NCI-H1092 treated with DMSO at 0.1 percent for 48 hours (cell line): ENCODE data around the gene MOB1B.
A peak's percentile ranks its signal among the peaks of the same experiment; 100 is the strongest.
"Not testable (repeated sequence)": the region's sequence is repeated elsewhere in the genome, so short reads cannot be mapped to it uniquely, and the experiment has no call there.

ENCODE experiments used
- DNase-seq: peaks from one replicate; lab custom pipeline; 2025; lab: John Stamatoyannopoulos, UW

MOB1B gene

DNA sequence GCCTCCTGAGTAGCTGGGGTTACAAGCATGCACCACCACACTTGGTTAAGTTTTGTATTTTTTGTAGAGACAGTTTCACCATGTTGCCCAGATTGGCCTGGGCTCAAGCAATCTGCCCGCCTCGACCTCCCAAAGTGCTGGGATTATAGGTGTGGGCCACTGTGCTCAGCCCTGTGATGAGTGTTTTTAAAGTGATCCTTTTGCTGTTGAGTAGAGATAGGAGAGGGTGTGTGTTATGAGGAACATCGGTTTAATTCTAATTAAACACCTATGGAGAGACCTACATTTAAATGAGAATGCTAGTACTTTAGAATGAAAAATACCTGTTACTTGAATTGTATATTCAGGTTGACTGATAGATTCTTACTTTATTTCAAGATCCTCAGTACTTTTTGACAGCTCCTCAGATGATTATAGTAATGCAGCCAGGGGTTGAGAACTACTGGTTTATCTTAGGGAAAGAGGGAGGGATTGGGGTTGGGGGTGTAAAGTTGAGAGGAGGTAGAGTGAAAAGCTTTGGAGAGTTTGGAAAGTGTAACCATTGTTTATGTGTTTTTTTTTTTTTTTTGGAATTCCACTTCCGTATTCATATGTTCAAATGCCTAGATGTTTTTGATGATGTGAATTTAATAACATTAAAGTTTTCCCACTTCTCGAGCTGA lies 54.5 kb downstream of the MOB1B start:
- DNase-seq: no peak

DNA sequence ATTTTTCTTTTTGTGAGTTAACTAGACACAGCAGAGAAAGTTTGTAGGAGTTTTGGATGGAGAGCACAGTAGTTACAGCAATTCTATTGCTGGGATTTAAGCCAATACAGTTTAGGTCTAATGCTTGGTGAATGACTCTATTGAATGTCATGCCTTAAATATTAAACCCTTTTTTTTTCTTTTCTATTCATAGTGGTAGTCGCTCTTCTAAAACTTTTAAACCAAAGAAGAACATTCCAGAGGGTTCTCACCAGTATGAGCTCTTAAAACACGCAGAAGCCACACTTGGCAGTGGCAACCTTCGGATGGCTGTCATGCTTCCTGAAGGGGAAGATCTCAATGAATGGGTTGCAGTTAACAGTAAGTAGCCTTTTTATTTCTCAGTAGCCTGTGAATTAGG lies 56.5 kb downstream of the MOB1B start:
- DNase-seq: no peak

DNA sequence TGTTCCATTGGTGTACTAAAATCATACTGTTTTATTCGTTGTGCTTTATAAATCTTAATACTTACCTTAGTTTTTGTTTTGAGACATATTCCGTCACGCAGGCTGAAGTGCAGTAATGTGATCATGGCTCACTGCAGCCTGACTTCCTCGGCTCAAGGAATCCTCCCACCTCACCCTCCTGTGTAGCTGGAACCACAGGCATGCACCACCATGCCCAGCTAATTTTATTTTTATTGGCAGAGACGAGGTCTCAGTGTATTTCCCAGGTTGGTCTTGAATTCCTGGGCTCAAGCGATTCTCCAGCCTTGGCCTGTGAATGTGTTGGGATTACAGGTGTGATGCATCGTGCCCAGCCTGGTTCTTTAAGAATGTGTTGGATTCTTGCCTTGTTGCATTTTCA lies 66.9 kb downstream of the MOB1B start:
- DNase-seq: no peak

DNA sequence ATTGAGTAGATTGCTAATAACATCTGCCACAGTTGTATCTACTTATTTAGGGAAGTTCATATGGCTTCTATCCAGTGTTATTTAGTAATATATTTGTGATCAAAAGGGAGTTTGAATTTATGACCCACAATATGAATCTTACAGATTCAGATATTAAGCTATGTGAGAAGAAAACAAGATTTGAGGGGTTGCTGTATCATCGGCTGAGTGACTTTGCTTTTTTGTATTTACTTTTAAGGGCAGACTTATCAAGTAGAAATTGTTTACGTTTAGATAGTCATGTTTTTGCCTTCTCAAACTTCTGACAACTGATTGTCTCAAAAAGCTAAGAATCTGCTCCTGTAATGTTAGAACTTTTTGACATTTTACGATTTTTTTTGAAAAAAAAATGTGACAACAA lies 74.1 kb downstream of the MOB1B start:
- no peak for DNase-seq

DNA sequence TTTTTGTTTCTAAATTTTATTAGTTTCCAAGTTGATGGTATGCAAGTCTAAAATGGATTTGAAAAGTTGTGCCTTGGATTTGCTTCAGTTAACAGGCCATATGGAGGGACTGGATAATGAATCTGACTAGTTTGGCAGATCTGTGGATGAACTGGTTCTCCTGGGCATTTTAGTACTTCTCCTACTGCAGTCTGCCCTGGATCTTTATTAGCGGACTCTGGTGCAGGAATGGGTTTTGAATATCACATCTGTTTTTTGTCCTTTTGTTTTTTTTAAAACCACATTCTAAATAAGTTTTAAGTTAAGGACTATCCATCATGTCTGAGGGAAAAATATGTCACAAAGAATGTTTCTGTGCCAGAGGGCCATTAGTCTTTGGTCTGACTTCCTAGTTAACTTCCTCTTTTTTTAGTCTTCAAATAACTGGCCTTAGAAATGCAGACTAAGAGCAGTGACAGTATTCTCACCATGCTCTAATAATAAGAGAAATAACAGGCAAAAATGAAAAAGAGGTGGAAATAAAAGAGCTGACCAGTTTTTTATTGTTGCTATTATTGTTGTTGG lies 77.4 kb downstream of the MOB1B start:
- DNase-seq: no peak

DNA sequence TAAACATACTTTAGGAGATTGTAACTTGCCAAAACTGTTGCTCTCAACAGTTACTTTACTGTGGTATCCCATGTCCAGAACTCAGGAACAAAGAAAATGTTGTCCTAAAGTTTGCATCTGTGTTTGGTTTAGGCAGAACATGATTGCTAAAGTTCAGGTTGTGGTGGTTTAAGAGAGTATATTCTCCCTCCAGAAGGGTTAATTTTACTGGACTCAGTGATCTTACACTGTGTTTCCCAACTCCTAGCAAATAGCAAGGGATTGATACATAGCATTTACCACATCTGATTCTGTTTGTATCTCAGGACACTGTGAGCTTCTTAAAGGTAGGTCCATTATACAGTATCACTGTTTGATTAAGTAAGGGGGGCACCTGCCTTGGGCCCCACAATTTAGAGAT lies 78.0 kb downstream of the MOB1B start:
- no peak for DNase-seq

DNA sequence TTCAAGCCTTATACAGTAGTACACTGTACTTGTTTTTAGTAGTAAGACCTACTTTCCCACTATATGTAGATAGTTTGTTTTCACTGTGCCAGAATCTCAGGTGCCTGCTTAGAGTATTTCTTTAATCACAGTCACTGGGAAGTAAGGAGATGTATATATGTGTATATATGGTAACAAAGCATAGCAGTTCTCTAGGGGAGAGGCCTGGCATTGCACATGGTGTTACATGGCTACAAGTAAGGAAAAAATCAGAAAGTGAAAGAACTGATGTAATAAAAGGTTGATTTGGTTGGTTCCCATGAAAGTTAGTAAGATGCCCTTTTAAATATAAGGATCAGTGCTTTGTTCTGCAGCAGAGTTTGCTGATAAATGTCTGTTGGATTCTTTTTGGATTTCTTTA lies 81.9 kb downstream of the MOB1B start:
- DNase-seq: no peak

DNA sequence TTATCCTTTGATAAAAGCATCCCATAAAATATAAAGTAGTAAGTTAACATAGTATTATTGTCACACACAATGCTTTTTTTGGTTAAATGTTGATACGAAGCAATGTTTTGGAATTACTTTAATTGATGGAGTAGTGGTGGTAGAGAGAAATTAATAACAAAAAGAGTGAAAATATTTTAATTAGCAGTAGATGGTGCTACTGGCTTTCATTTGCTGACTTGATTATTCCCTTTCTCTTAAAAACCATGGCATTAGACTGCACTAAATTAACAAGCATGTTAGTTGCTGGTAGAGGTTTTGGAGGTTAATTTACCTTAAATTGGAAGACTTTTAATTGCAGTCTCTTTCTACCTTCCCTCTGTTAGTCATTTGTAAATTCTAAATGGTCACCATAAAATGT lies 82.4 kb downstream of the MOB1B start:
- no peak for DNase-seq

DNA sequence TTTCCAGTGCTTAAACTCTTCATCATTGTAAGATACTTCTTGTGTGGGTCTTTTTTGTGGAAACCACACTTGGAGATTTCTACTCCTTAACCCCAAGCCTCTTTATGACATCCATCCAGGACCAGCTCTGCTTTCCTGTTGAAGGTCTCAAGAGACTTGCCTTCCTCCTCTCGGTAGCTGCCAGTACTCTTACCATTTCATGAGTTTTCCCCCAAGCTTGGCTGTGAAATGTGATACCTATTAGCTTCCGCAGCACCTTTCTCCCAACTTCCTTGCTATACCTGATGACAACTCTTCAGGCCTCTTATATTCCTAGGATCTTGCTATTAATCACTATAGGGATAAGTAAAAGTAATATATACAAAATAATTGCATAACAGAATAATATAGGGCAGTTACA lies 89.4 kb downstream of the MOB1B start:
- DNase-seq: no peak

DNA sequence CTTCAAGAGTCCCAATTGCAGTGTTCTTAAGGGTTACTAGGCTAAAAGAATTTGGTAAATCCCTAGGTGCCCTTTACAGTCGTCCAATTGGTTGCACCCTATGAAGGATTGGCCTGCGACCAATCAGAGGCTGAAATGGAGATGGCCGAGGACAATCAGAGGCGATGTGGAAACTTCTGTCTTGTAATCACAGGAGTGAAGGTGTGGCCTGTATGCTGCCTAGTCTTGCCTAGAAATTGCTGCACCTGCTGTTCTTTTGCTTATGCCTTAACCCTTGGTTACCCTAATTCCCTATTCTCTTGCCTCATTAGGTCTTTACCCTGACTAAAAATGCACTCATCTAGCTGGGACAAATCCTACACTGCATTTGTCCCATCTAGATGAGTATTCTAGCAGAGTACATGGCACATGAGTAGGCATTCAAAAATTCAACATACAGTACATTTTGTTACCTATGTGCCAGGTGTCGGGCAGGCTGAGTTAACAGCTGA lies 90.3 kb downstream of the MOB1B start:
- DNase-seq: no peak

DNA sequence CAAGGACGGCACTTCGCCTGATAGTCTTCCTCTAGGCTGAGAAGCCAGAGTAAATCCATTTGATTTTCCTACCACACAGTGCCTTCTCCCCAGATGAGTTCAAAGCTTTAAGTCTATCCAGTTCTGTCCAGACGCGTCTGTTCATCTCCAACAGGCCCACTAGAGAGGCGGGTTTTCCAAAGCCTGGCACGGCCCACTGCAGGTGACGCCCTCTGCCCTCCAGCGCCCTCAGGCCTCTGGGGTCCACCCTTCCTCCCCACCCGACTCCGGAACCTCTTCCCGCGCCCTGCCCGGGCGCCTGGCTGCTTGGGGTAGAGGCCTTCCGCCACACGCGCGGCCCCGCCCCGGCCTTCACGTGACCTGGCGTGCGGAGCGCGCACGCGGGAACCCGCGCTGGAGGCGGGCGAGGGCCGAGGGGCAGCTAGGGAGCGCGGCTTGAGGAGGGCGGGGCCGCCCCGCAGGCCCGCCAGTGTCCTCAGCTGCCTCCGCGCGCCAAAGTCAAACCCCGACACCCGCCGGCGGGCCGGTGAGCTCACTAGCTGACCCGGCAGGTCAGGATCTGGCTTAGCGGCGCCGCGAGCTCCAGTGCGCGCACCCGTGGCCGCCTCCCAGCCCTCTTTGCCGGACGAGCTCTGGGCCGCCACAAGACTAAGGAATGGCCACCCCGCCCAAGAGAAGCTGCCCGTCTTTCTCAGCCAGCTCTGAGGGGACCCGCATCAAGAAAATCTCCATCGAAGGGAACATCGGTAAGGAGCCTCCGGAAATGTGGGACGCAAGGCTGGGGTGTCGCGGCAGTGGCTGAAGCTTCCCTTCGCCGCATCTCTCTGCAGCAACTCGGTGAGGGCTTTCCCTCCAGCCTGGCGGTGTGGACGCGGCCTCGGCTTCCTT lies 91.3 kb downstream of the MOB1B start, which contains the start of gene DCK:
Gene DCK, plus strand, starts transcription at position 469 of the 888 bp plus-strand sequence. Its CDS starts 187 bp downstream, at position 656.
- DNase-seq: peak; percentile 88

DNA sequence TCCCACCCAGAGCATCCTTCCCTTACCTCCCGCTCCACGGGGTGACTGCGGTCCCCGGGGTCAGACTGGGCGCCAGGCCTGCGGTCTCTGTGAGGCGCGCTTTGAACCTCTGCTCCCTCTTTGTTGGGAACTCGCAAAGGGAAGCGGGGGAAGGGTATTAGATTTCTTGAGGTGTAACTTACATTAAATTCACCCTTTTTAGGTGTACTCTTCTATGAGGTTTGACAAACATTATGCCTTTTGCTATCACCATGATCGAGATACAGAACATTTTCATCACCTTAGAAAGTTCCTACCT lies 91.8 kb downstream of the MOB1B start:
- DNase-seq: no peak

DNA sequence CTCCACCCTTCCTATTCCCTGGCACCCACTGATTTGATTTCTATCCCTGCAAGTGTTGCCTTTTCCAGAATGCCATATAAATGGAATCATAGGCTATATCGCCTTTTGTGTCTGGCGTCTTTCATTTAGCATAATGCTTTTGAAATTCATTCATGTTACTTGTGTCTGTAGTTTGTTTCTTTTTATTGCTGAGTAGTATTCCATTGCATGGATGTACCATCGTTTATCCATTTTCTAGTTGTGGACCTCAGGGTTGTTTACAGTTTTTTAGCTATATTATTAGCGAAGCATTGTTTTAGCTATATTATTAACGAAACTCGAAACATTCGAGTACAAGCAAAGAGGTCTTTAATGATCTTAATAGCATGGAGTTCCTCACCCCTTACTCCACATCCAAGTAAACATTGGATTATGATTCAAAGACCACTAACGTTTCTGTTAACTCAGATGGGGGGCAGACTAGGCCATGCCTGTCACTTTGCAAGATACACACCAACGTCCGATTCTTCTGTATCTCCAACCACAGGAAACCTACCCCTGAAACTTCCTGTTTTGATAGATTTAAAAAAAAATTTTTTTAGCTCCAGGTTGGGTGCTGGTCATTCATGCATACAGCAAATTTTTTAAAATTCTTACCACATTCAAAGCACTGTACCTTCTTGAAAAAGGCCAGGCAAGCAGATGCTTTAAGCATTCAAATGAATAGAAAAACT lies 92.4 kb downstream of the MOB1B start:
- no peak for DNase-seq

DNA sequence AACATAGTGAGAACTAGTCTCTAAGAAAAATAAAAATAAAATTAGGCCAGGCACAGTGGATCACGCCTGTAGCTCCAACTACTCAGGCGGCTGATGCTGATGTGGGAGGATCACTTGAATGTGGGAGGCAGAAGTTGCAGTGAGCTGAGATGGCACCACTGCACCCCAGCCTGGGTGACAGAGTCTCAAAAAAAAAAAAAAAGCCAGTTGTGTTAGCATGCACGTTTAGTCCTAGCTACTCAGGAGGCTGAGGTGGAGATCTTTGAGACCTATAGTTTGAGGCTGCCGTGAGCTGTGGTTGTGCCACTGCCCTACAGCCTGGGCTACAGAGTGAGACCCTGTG lies 93.8 kb downstream of the MOB1B start:
- no peak for DNase-seq

DNA sequence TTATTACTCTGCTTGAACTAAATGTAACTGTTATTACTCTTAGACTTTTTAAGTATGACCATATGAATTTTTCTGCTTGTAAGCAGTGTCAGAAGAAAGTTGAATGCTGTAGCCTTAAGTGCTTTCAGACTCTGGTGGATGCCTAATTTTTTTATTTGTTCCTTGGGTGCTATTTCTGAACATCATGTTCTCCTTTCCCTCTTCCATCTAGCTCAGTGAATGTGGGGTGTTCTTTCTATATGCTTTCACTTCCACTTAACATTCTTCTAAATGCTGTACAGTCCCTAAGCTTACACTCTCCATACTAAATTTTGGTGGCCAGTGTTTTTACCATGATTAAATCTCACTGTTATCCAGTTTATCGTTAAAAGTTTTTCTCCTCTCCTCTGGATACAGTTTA lies 94.9 kb downstream of the MOB1B start:
- DNase-seq: no peak

DNA sequence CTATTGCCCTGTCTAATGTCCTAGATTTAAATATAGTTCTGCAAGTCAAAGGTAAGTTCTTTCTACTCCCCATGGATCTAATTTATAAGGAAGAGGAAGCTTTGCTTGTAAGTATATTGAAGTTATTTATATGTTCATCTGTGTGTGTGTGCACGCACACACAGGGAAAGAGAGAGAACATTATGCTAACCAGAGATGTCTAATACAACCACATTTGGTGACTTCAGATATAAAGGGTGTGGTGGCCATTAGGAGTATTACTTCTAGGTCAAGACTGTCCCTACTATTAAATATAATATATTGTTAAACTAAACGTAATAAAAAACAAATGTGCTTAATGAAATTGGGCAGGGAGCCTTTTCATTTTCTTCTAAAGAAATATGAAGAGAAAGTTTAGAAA lies 95.4 kb downstream of the MOB1B start:
- no peak for DNase-seq

DNA sequence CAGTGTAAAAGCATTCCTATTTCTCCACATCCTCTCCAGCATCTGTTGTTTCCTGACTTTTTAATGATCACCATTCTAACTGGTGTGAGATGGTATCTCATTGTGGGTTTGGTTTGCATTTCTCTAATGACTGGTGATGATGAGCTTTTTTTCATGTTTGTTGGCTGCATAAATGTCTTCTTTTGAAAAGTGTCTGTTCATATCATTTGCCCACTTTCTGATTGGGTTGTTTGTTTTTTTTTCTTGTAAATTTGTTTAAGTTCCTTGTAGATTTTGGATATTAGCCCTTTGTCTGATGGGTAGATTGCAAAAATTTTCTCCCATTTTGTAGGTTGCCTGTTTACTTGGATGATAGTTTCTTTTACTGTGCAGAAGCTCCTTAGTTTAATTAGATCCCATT lies 97.5 kb downstream of the MOB1B start:
- not testable (repeated sequence) for DNase-seq

DNA sequence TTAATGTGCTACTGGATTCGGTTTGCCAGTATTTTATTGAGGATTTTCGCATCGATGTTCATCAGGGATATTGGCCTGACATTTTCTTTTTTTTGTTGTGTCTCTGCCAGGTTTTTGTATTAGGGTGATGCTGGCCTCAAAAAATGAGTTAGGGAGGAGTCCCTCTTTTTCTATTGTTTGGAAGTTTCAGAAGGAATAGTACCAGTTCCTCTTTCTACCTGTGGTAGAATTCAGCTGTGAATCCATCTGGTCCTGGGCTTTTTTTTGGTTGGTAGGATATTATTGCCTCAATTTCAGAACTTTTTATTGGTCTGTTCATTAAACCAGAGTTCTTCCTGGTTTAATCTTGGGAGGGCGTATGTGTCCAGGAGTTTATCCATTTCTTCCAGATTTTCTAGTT lies 99.2 kb downstream of the MOB1B start:
- DNase-seq: not testable (repeated sequence)

DNA sequence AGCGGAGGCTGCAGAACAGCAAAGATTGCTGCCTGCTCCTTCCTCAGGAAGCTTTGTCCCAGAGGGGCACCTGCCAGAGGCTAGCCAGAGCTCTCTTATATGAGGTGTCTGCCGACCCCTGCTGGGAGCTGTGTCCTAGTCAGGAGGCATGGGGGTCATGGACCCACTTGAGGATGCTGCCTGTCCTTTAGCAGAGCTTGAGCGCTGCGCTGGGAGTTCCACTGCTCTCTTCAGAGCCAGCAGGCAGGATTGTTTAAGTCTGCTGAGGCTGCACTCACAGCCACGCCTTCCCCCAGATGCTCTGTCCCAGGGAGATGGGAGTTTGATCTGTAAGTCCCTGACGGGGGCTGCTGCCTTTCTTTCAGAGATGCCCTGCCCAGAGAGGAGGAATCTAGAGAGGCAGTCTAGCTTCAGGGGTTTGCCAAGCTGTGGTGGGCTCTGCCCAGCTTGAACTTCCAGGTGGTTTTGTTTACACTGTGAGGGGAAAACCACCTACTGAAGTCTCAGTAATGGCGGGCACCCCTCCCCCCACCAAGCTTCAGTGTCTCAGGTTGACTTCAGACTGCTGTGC lies 102.2 kb downstream of the MOB1B start:
- no peak for DNase-seq

DNA sequence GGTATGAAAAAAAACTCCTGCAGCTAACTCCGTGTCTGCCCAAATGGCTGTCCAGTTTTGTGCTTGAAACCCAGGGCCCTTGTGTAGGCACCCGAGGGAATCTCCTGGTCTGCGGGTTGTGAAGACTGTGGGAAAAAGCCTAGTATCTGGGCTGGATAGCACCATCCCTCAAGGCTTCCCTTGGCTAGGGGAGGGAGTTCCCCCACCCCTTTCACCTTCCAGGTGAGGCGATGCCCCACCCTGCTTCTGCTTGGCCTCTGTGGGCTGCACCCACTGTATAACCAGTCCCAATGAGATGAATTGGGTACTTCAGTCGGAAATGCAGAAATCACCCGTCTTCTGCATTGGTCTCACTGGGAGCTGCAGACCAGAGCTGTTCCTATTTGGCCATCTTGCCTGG lies 102.9 kb downstream of the MOB1B start:
- DNase-seq: not testable (repeated sequence)

DNA sequence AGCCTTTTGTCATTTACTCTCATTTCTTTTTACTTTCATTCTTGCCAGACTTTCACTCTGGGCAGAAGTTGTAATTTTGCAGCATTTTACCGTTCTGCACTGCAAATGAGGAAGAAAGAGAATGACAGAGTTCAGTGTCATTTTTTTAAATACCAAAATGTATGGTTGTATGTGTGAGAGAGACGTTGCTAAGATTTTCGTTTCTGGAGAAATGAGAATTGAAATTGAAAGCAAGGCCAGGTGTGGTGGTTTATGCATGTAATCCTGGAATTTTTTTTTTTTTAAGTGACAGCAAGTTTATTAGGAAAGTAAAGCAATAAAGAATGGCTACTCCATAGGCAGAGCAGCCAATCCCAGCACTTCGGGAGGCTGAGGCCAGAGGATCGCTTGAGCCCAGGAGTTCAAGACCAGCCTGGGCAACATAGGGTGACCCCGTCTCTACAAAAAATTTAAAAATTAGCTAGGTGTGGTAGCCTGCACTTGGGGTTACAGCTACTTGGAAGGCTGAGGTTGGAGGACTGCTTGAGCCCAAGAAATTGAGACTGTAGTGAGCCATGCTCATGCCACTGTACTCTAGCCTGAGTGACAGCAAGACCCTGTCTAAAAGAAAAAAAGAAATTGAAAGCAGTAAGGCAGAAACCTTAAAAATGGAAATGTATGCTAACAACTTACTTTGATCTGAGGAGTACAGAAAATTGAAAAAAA lies 104.2 kb downstream of the MOB1B start:
- no peak for DNase-seq

DNA sequence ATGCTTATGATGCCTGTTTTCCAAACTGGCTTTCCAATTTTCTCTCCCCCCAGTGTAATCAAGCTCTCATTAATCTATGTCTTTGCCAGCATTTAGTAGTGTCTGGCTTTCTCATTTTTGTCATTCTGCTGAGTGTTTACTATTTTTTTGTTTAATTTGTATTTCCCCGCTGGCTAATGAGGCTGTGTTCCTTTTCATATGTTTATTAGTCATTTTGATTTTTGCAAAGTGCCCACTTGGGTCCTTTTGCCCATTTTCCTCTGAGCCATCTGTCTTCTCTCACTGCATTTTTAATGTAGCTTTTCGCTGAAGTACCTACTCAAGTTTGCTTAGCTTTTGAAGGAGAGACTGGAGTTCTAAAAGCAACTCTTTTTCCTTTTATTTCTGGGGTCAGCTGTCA lies 106.0 kb downstream of the MOB1B start:
- peak; percentile 22 for DNase-seq
